ENCODE data around the gene ATAD3B.
"Not testable (repeated sequence)": the region's sequence is repeated elsewhere in the genome, so short reads cannot be mapped to it uniquely, and the experiment has no call there.

DNA sequence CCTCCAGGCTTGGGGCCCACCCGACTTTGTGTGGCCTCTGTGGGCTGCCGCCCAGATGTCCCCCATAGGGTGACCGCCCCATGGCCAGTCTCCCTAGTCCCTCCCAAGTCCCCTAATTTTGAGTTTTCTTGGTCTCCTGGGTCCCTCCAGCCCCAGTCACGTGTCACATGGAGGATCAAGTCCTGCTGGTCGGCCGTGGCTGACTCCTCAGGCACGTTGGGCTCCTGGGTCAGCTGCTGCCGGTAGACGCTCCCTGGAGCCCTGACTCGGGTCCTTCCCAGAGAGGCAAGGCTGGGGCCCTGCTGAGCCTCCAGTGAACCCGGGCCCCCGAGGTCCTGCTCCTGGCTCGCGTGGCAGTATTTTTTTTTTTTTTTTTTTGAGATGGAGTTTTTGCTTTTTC lies 11.9 kb upstream of the ATAD3B start:
- not testable (repeated sequence) for TF ChIP-seq CHD2 (IDR thresholded peaks at IDR 0.05; ENCODE audit: low read length, partially characterized antibody); POLR2A (IDR thresholded peaks at IDR 0.05; ENCODE audit: low read length); HOXB13 (CRISPR knock-in tag; IDR thresholded peaks at IDR 0.05; ENCODE audit: low read depth); EP300 (IDR thresholded peaks at IDR 0.05)
- TF ChIP-seq, protein P1, sequence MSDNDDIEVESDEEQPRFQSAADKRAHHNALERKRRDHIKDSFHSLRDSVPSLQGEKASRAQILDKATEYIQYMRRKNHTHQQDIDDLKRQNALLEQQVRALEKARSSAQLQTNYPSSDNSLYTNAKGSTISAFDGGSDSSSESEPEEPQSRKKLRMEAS (IDR thresholded peaks at IDR 0.05) = not testable (repeated sequence)
- TF ChIP-seq, protein P2, sequence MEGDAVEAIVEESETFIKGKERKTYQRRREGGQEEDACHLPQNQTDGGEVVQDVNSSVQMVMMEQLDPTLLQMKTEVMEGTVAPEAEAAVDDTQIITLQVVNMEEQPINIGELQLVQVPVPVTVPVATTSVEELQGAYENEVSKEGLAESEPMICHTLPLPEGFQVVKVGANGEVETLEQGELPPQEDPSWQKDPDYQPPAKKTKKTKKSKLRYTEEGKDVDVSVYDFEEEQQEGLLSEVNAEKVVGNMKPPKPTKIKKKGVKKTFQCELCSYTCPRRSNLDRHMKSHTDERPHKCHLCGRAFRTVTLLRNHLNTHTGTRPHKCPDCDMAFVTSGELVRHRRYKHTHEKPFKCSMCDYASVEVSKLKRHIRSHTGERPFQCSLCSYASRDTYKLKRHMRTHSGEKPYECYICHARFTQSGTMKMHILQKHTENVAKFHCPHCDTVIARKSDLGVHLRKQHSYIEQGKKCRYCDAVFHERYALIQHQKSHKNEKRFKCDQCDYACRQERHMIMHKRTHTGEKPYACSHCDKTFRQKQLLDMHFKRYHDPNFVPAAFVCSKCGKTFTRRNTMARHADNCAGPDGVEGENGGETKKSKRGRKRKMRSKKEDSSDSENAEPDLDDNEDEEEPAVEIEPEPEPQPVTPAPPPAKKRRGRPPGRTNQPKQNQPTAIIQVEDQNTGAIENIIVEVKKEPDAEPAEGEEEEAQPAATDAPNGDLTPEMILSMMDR (IDR thresholded peaks at IDR 0.05) = not testable (repeated sequence)
